Heart left ventricle (tissue), 16 donors: ENCODE results near the gene PRDM5. TPM values are rescaled to one million over a fixed set of nuclear protein-coding genes. Genes with fewer than 3 reads are reported as not detected.

ENCODE experiments used
- ATAC-seq, 4 donors: fragments of 200-7000 bp; cut with Tn5 transposase; one replicate each; pipeline ENCODE4 v1.9.1; 2020 to 2022; ENCODE audit warnings: moderate library complexity in 4 of 4, mild to moderate bottlenecking in 3 of 4, moderate number of reproducible peaks in 1 of 4
- DNase-seq, 5 donors: peaks; one replicate each; pipeline ENCODE4 v3.0.0-alpha.2; 2020
- H3K27ac ChIP-seq, 12 donors: fragments of 200-600 bp; sonication (generic) in 4 of 12; one replicate each; pipeline versions ENCODE4 v1.5.0 to v1.8.0; 2016 to 2022; ENCODE audit warnings: mild to moderate bottlenecking in 2 of 12
- H3K27me3 ChIP-seq, 9 donors: fragments of 200-600 bp; sonication (generic) in 2 of 9; one replicate each; pipeline versions ENCODE4 v1.5.1 to v1.8.0; 2016 to 2022; ENCODE audit warnings: mild to moderate bottlenecking in 3 of 9
- H3K36me3 ChIP-seq, 9 donors: fragments of 200-600 bp; sonication (generic) in 2 of 9; one replicate each; pipeline versions ENCODE4 v1.5.0 to v1.8.0; 2018 to 2022; ENCODE audit warnings: mild to moderate bottlenecking in 2 of 9
- H3K4me1 ChIP-seq, 12 donors: fragments of 200-600 bp; sonication (generic) in 4 of 12; one replicate each; pipeline versions ENCODE4 v1.5.0 to v1.8.0; 2016 to 2022; ENCODE audit warnings: mild to moderate bottlenecking in 3 of 12
- H3K4me3 ChIP-seq, 12 donors: fragments of 200-600 bp; sonication (generic) in 4 of 12; one replicate each; pipeline versions ENCODE4 v1.5.0 to v1.8.0; 2017 to 2022; ENCODE audit warnings: mild to moderate bottlenecking in 9 of 12, moderate library complexity in 4 of 12
- H3K9me3 ChIP-seq, 12 donors: fragments of 200-600 bp; sonication (generic) in 4 of 12; one replicate each; pipeline versions ENCODE4 v1.5.0 to v1.8.0; 2016 to 2022; ENCODE audit warnings: mild to moderate bottlenecking in 1 of 12
- CTCF ChIP-seq, 12 donors: fragments of 200-600 bp; sonication (generic) in 4 of 12; IDR thresholded peaks; one replicate each; pipeline versions ENCODE4 v1.5.0 to v1.8.0; 2018 to 2022; ENCODE audit warnings: antibody characterized with exemption in 12 of 12, mild to moderate bottlenecking in 5 of 12
- POLR2A ChIP-seq, 2 donors: fragments of 450-650 bp; IDR thresholded peaks; one replicate each; pipeline ENCODE4 v1.6.1; 2017; ENCODE audit warnings: antibody characterized with exemption in 2 of 2, mild to moderate bottlenecking in 2 of 2, moderate library complexity in 2 of 2
- WGBS, 4 donors: extraction: QIAGEN DNeasy Blood & Tissue Kit in 2 of 4; methylation state at CpG; one replicate each; pipeline versions ENCODE4 v1.1.5 to v1.1.7; 2013 to 2018; 5-methylcytosine and 5-hydroxymethylcytosine counted together
- intact Hi-C, 10 donors: fragments of 100-400 bp; cut with DNase I; formaldehyde crosslinking; loops; one replicate each; pipeline versions ENCODE4 v1.11.1 to v1.14.2; 2022
- polyA plus RNA-seq, 2 donors: library from polyadenylated mRNA; stranded (reverse); fragments of 200-250 nt; gene quantifications; one replicate each; pipeline ENCODE4 v1.2.3, GENCODE V29; 2013
- total RNA-seq, 9 donors: library from RNA; depleted of rRNA in 2 of 9; stranded (reverse); fragments of >200 nt in 2 of 9; fragmentation: NEBNext Ultra II Directional in 3 of 9; extraction: Animal tissue kit (Norgen Biotek cat#: 25700) in 3 of 9; gene quantifications; one replicate each; pipeline versions ENCODE4 v1.1.0 to v1.2.4, GENCODE V29; 2016 to 2023
- donor health status: ischemic (EF 13 %, LVEDD 7.1; RV severe dilation, severe dysfunction).
- donor health status: healthy with polysubstance abuse.
- donor health status: DM: no; HTN: yes; CAD: no.
- donor health status: DM: no; HTN: no; CAD: no.
- donor health status: ischemic (EF 25% LVEDD 6.9; RV normal size, moderate dysfunction).
- donor health status: ischemic (EF 25% LVEDD 5.7; RV mildly dilated, moderate dysfunction).
- donor health status: healthy.
- donor health status: DM: yes; HTN: yes; CAD: no.
- donor health status: ischemic (EF 35%, LVEDD 5.7; RV mildly dilated, moderate dysfunction).
- donor health status: nonischemic (EF 11% LVEDD 7.7; RV severe dilation, severe dysfunction).
- donor health status: DM: yes; HTN: yes; CAD: no.
- donor health status: PGD.
- donor health status: ischemic (EF 29% LVEDD 5.4; RV normal size, mild dysfunction).
- donor health status: nonischemic (EF 23%, LVEDD 6.1; RV moderate dilation, normal function).

Gene PRDM5
- total and polyA plus RNA-seq, 11 donors = 2.0 to 19.7 (median 9.1) TPM

- Histone ChIP-seq H3K4me3 (no peak overlapping the region), H3K27ac (peak overlapping the region; percentile 14 to 86 (median 70)), H3K36me3 (no peaks in the 10 kb centered on the region), H3K9me3 (no peaks in the 10 kb centered on the region), H3K4me1 (peaks cover 0 to 17% (median 1%) of the 10 kb centered on the region in 12 donors), H3K27me3 (no peaks in the 10 kb centered on the region)
- ATAC-seq (peak; percentile 49 to 81 (median 70)), DNase-seq (no peak)
- intact Hi-C loops = no loop called here
- 36 to 63% (median 45%) methylated on average over 4 of the region's 4 CpGs for WGBS, 4 donors
- TF ChIP-seq CTCF (IDR thresholded peaks at IDR 0.05) (no peak), POLR2A (IDR thresholded peaks at IDR 0.05) (no peak)
These were observed 157.3 kb downstream of the PRDM5 start for GRCh38 chr4:120765260-120765680.

- 68 to 74% (median 72%) methylated on average over 3 of the region's 3 CpGs for WGBS, 4 donors
- no peak overlapping the region for H3K4me3 ChIP-seq
- H3K27ac ChIP-seq = no peak overlapping the region
- DNase-seq (no peak), ATAC-seq (no peak)
- H3K27me3 ChIP-seq = no peaks in the 10 kb centered on the region
- H3K9me3 ChIP-seq = no peaks in the 10 kb centered on the region
- intact Hi-C loops = no loop called here
- no peaks in the 10 kb centered on the region for H3K36me3 ChIP-seq
- TF ChIP-seq POLR2A (IDR thresholded peaks at IDR 0.05) (no peak), CTCF (IDR thresholded peaks at IDR 0.05) (no peak)
- H3K4me1 ChIP-seq = peaks cover 0 to 17% (median 0%) of the 10 kb centered on the region in 12 donors
These were observed 158.9 kb downstream of the PRDM5 start for GRCh38 chr4:120763650-120764049.

DNA sequence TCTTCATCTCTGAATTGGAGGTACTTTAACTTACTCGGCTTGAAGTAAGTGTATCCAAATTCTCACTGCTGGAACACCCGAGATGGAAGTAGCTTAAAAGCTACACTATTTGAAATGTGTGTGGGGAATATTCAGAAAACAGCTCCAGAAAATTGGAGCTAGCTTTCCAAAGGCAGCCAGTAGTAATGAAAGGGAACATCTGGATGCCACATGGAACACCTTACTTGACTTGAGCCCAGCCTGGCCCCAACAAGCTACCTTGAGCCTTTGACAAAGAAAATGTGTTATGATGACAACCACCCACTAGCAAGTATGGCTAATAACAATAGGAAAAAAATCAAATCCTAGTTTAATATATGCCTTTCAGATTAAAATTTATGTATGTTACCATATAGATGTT lies 161.5 kb downstream of the PRDM5 start:
- no peaks in the 10 kb centered on the region for H3K36me3 ChIP-seq
- H3K27me3 ChIP-seq = no peaks in the 10 kb centered on the region
- no peak overlapping the region for H3K27ac ChIP-seq
- 88 to 94% (median 91%) methylated on average over 2 of the region's 2 CpGs for WGBS, 4 donors
- no peak overlapping the region for H3K4me3 ChIP-seq
- ATAC-seq = no peak
- no peaks in the 10 kb centered on the region for H3K9me3 ChIP-seq
- TF ChIP-seq POLR2A (IDR thresholded peaks at IDR 0.05) (no peak), CTCF (IDR thresholded peaks at IDR 0.05) (no peak)
- peaks cover 0 to 14% (median 0%) of the 10 kb centered on the region in 12 donors for H3K4me1 ChIP-seq
- no peak for DNase-seq
- intact Hi-C loops = no loop called here

GRCh38 chr4:120760047-120760446 lies 162.5 kb downstream of the PRDM5 start:
- TF ChIP-seq CTCF (IDR thresholded peaks at IDR 0.05) (no peak), POLR2A (IDR thresholded peaks at IDR 0.05) (no peak)
- WGBS, 4 donors = 87 to 93% (median 89%) methylated on average over 2 of the region's 2 CpGs
- H3K27ac ChIP-seq = no peak overlapping the region
- no peaks in the 10 kb centered on the region for H3K36me3 ChIP-seq
- intact Hi-C loops = no loop called here
- H3K27me3 ChIP-seq = no peaks in the 10 kb centered on the region
- no peaks in the 10 kb centered on the region for H3K9me3 ChIP-seq
- H3K4me1 ChIP-seq = peaks cover 0 to 6% (median 0%) of the 10 kb centered on the region in 12 donors
- no peak overlapping the region for H3K4me3 ChIP-seq
- ATAC-seq (no peak), DNase-seq (no peak)
